Globus pallidus (tissue), 1 donor: ENCODE results near the gene LENG8.
"Not testable (repeated sequence)": the region's sequence is repeated elsewhere in the genome, so short reads cannot be mapped to it uniquely, and the experiment has no call there.

ENCODE experiments used
- DNase-seq: peaks from one replicate; pipeline ENCODE4 v3.0.0-alpha.2; 2015; ENCODE audit warnings: low spot score

The LENG8 gene

DNA sequence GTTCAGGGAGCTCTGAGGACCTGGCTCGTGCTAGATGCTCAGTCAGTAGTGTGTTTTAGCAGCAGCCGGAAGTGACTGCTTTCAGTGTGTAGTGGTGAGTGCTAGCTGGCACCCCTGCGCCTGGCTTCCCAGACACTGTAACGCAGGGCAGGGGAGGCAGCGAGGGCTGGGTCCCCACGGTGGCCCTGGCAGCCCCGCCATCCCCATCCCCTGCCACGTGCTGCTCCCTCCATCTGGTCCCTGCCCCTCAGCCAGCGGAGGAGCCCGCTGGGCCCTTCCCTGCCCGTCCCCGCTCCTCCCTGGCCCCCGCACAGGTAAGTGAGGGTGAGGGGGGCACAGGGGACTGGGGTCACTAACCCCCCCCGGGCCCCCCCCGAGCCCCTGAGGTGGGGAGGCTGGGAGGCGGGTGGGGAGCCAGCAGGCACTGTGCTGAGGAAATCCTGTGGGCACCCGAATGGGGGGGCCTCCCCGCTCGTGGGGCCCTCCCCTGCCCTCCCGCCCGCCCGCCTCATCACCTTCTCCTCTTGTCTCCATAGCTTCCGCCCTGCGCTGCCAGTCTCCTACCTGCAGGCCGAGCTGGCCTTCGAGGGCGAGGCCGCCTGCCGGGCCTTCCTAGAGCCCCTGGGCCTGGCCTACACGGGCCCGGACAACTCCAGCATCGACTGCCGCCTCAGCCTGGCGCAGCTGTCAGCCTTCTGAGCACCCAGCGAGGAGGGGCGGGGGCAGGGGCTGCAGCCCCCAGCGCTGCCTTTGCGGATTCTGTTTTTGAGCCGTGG lies 11.4 kb downstream of the LENG8 start:
- DNase-seq: no peak

DNA sequence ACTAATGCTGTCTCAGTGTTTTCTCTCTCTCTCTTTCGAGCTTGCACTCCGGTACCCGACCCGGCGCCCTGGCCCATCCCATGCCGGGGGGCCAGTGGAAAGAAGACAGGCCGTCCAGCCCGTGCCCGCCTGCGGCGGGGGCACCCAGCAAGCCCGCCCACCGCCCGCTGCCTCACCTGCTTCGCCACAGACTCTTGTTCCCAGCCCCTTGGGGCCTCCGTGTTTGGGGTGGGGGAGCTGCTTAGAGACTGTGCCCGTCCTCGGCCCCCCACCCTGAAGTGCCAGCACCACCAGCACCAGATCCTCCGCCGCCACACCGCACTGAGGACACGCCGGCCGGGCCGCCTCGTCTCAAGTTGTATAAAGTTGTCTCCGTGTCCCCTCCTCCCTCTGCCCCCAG lies 12.2 kb downstream of the LENG8 start:
- DNase-seq: no peak

DNA sequence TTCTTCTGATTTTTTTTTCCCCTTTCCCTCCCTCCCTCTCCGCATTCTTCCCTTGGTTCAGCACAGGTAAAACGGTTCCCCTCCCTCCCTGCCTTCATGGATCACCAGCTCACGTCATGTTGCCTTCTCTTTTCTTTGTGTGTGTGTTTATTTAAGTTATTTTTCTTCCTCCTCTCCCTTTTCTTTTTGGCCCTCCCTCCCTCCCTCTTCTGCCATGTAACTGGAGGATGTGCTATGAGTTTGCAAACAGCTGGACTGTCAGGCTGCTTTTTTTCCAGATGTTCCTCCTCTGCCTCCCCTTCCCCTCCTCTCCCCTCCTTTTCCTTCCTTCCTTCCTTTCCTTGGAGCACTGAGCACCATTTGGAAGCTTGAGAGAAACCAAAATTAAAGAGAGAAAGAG lies 12.6 kb downstream of the LENG8 start:
- no peak for DNase-seq

DNA sequence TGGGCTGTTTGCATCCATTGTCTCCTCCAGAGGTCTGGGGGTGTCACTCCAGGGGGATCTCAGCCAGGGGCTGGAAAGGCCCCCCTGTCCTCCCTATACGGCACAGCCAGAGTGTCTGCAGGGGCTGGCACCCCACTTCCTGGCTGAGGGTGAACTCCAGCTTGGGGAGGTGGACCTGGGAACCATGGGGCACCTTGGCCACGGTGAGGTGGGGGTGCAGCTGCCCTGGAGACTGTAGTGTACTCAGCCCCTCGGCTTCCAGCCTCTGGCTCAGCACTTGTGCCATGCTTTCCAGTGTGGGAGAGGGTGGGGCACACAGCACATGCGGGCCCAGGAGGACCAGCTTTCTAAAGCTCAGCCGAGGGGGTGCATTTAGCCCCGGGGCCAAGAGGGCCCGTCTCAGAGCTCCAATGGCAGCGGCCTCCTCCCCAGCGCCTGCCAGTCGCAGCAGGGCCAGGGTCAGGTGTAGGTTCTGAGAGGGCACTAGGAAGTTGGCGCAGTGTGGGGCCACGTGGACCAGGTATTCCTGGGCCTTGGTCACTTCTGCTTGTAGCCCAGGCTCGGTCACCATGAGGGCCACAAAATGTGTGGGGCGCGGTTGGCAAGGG lies 13.2 kb downstream of the LENG8 start:
- no peak for DNase-seq

DNA sequence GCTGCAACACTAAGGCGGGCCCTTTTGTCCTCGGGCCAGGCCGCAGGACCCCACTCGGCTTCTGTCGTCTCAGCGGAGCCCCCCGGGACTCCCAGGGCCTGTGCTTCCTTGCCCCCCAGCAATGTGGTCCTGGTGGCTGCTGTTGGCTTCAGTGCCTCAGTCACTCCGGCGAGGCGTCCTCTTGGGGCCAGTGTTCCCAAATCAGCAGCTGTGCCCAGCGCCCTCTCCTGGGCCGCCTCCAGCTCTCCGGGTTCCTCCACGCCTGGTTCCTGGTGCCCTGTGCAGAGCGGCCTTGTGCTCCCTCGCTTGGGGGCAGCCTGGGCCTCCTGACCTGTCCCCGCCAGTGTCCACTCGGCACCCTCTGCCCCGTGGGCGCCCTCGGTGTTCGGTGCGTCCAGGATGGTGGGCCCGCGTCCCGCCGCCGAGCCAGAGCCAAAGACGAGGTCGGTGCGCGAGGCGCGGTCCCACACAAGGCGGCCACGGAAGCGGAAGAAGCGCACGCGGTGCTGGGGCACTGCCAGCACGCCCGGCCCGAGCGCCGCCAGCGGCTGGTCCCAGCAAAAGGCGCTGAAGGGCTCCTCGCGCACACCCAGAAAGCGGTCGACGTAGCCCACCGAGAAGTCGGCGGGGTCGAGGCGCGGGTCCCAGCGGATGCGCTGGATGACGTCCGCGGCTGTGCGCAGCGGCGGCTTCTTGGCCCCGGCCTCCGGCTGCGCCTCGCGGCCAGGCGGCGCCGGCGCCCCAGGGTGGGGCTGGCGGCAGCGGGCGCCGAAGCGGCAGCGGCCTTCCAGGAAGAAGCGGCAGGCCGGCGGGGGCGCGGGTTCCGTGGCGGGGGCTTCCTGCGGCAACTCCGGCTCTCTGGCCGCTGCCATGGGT lies 13.9 kb downstream of the LENG8 start:
- peak; percentile 57 for DNase-seq

DNA sequence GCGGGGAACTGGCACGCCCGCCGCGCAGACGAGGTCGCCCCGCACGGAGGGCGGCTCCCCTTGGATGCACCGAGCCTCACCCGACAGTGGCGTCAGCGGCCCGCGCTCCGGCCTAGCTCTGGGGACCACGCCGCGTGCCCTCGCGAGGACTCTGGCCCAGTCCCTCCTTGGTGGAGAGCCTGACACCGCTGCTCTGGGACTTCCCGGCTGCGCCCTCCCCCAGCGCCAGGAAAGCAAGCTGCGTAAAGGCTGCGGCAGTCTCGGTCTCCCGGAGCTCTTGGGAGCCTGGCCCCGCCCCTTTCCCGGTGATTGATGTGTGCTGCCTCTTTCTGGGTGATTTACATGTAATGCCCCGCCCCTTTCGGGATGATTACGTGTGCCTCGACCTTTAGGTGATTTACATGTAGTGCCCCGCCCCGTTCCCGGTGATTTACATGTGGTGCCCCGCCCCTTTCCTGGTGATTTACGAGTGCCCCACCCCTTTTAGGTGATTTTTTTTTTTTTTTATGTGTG lies 14.6 kb downstream of the LENG8 start, which contains the start of gene LENG9:
Gene LENG9 (minus strand): TSS at position 248 of the 513 bp plus-strand sequence. CDS start 252 bp downstream, outside the sequence.
- DNase-seq: peak; percentile 98

DNA sequence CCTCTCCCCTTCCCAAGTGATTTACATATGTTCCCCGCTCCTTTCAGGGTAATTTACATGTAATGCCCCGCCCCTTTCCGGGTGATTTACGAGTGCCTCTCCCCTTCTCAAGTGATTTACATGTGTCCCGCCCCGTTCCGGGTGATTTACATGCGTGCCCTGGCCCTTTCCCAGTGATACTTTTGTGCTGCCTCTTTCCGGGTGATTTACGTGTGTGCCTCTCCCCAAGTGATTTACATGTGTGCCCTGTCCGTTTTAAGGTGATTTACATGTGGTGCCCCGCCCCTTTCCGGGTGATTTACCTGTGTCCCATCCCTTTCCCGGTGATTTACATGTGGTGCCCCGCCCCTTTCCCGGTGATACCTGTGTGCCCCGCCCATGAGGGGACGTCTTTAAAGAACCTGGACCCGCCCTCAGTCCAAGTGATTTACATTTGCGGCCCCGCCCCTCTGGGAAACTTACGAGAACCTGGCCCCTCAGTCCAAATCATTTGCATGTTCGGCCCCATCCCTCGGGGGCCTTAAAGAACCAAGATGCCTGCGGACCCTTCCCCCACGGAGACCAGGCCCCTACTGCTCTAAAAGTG lies 15.1 kb downstream of the LENG8 start:
- no peak for DNase-seq

DNA sequence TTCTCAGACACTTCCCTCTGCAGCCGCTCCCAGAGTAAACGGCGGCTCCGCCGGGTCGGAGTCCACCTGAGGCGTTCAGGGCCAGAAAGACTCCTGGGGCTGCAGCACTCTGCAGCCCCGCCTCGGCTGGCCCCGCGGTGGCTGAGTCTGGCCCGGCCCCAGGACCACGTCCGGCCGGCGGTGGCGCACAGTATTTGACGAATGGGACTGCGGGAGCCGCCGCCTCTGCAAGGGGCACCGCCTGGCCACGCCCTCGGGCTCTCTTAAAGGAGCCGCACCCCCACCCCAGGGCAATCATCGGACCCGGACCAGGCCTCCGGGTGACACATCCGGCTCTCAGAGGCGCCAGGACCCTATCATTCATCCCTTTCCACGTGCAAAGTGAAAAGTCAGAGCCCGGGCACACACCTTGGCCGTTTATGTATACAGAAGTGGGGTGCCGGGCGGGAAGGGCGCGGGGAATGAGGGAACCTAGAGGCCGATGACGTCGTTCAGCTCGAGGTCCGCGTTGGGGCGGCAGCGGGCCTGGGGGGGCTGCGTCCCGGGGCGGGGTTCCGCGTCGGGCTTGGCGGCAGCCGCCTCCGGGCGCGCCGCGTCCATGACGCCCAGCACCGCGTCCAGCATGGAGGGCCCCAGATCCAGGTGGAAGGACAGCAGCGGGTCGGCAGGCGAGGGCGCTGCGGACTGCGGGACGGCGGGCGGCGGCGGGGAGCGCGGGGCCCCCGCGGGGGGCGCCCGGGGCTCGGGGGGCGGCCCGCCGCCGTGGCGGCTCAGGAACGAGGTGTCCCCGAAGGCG lies 15.8 kb downstream of the LENG8 start:
- DNase-seq: peak; percentile 84

DNA sequence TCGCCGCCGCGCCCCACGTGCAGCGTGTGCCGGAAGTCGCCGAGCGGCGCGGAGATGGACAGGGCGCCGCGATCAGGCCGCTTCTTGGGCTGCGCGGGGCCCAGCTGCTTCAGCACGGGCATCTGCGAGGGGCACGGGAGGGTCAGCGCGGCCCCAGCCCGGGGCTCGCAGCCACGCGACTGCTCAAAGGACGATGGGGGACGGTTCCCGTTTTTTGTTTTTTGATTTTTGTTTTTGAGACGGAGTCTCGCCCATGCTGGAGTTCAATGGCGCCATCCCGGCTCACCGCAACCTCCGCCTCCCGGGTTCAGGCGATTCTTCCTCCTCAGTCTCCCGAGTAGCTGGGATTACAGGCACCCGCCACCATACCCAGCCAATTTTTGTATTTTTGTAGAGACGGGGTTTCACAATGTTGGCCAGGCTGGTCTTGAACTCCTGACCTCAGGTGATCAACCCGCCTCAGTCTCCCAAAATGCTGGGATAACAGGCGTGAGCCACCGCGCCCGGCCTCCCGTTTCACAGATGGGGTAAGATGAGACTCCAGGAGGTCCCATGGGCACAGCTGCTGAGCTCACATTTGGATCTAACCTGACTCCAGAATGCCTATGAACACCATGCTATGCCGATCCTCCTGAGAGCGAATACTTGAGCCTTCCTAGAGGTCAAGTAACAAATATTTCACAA lies 16.6 kb downstream of the LENG8 start:
- DNase-seq: no peak

DNA sequence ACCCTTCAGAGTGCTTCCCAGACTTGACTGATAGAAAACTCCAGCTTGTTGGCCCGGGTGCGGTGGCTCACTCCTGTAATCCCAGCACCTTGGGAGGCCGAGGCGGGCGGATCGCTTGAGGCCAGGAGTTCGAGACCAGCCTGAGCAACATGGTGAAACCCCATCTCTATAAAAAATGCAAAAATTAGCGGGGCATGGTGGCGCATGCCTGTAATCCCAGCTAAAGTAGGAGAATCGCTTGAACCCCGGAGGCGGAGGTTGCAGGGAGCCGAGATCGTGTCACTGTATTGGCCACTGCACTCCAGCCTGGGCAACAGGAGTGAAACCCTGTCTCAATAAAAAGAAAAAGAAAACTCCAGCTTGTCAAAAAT lies 17.1 kb downstream of the LENG8 start:
- not testable (repeated sequence) for DNase-seq

DNA sequence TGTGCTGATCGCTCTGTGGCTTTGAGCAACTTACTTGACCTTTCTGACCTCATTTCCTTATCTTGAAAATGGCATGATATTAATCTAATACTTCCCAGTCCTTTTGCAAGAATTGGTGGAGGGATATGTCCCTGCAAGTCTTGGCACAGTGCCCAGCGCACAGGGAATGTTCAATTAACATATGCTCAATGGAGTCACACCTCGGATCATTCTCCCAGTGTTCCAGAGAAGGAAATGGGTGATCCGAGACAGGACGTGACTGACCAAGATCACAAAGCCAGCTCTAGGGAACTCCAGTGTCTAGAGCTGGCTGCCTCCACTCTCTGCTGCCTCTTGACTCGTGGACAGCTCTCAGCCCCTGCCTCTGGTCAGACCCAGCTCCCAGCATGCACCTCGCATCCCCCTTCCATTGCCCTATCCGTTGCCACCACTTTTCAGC lies 20.5 kb downstream of the LENG8 start:
- DNase-seq: no peak

DNA sequence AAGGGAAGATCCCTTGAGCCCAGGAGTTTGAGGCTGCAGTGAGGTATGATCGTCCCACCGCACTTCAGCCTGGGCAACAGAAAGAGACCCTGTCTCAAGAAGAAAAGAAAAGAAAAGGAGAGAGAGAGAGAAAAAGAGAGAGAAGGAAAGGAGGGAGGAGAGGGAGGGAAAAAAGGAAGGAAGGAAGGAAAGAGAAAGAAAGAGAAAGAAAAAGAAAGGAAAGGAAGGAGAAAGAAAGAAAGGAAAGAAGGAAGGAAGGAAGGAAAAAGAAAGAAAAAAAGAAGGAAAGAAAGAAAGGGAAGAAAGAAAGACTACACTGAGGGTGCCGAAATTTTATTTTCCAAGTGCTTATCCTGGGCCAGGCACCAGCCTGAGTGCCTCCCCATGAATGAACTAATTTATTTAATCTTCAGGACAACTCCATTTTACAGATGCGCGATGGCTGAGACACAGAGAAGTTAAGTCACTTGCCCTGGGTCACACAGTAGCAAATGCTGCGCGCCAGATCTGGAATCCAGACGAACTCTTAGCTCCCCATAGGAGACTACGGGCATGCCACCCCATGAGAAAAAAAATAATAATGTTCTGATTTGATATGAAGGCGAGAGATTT lies 21.4 kb downstream of the LENG8 start:
- no peak for DNase-seq

DNA sequence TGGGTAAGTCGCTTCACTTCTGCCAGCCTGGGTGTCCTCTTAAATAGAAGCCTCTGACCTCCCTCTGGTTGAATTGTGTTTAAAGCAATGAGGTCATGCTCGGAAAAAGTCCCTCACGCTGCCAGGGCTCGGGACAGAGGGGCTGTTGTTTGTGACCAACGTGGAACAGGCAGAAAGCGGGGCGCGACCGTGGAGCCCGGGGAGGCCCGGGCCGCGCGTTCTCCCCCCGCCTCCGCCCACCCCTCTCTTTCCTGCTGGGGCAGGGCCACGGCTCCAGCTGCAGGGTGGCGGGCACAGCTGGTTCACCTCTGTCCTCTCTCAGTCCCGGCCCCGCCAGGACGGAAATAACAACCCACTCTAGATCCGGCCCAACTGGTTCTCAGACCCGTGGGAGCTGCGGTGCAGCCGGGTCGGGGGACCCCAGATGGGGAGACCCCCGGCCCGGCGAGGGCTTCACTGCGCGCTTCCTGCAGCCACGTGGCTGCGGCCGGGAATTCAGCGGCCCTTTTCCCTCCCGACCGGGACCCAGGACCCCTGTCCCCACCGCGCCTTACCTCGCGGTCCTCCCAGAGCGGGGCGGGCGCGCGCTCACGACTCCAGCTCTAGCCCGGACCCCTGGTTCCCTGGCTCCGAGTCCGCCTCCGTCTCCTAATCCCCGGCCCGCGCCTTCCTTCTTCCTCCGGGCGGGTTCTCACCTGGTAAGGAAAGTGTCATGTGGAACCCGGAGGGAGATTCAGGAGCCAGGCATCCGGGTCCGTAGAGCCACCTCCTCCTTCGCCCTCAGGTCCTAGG lies 22.2 kb downstream of the LENG8 start:
- peak; percentile 72 for DNase-seq

DNA sequence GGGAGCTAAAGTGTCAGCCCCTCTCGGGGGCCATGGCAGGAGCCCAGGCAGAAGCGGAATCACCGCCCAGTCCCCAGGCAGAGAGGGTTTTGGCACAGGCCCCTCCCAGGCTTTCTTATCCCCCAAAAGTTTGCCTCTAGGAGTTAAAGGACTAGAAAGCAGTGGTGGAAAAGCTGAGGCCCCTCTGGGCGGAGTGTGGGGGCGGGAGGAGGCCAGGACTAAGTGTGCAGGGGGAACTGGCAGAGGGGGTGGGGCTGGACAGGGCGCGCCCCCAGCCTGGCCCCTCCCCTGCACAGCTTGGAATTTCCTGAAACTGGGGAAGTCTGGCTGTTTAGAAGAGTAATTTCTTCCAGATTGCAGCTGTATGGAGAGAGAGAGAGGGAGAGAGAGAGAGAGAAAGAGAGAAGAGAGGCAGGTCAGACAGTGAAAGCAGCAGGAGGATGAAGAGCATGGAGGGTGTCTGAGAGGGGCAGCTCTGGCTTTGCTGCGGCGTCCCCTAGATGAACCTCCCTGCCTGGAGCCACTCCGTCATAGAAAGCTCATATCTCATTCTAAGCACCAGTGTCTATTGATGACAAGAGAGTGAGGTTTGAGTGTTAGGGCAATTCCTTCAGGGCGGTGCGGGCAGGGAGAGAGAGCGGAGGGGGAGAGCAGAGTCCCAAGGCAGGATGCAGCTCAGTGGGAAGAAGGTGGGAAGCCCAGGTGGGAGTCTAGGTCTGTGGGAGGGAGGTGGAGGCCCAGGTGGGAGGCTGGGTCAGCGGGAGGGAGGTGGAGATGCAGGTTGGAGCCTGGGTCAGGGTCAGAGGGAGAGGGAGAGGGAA lies 24.3 kb downstream of the LENG8 start, which contains the start of gene CDC42EP5:
Gene CDC42EP5 (minus strand): TSS at position 226 of the 821 bp plus-strand sequence. CDS start 7,749 bp downstream, outside the sequence.
- no peak for DNase-seq

DNA sequence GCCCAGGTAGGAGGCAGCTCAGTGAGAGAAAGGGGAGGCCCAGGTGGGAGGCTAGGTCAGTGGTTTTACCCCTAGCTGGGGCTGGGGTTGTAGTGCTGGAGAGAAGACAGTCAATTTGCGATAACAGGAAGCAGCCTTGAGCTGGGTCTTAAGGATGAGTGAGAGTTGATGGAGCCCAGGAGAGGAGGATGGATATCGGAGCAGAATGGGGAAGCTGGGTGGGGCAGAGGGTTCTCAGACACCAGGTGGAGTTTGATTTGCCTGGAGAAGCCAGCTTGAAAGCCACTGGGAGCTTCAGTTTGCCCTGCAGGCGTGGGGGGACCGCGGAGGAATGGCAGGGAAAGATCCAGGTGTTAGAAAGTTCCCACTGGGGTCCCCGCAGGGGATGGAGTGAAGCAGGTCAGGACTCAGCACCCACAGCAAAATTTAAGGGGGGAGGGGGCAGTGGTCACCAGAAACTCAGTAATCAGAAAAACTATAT lies 24.9 kb downstream of the LENG8 start:
- no peak for DNase-seq

DNA sequence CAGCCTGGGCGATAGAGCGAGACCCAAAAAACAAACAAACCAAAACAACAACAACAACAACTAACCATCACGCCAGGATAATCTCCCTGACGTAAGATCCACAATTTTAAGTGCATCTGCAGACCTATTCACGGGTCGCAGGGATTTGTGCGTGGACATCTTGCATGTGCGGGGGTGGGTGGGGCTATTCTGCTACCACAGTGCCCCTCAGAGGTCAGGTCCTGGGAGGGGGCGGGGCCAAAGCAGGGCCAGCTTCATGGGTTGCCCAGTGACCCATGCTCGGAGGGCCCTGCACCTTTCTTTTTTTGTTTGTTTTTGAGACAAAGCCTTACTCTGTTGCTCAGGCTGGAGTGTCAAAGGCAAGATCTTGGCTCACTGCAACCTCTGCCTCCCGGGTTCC lies 26.7 kb downstream of the LENG8 start:
- DNase-seq: no peak

DNA sequence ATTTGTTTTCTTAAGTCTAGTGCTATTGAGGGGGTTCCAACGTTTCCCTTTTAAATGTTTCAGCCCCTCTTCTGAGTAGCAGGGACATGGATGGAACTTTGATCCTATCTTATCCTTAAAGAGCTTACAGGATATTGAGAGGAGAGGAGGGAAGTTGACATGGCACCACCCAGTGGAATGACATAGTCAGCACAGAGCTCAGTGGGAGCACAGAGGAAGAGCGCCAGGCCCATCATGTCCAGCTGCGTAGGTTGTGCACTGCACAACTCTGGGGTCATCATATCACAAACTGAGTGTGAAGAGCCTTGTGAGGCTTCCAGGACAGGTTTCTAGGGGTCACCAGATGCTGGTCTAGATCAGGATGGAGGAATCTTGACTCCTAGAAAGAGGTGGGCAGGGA lies 28.7 kb downstream of the LENG8 start:
- DNase-seq: no peak

DNA sequence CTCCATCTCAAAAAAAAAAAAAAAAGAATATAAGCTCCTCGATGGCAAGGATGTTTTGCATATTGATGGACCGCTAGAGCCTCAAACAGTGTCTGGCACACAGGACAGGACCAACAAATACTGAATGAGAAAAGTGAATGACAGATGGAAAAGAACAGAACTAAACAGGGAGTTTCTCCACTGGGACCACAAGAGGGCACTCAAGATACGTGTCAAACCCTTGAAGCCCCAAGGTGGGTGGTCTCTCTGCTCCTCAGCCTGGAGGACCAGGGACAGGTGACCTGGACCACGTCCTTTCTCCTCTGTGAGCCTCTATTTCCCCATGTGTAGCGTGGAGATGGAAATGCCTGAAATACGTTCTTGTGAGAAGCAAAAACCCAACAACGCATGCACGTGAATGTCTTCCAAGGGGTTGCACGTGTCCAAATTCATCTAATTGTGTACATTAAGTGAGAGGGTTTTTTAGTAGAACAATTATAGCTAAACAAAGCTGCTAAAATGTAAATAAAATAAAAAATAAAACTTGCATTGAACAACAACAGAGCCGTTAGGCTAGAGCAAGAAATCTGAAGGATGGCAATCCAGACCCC lies 29.8 kb downstream of the LENG8 start:
- DNase-seq: peak; percentile 31
